HepG2 (cell line): ENCODE data around the gene TP73. TPM values are rescaled to one million over a fixed set of nuclear protein-coding genes. Genes with fewer than 3 reads are reported as not detected.
A peak's percentile ranks its signal among the peaks of the same experiment; 100 is the strongest.

Source experiments
- ADNP ChIP-seq: sonication (generic); formaldehyde crosslinking; IDR thresholded peaks from 2 replicates; pipeline ENCODE4 v1.4.0; 2020; ENCODE audit warnings: missing genetic modification reagents
- AHR ChIP-seq: IDR thresholded peaks from 2 replicates; pipeline ENCODE4 v1.6.1; 2018; ENCODE audit warnings: missing genetic modification reagents, missing compliant biosample characterization
- ATF6 ChIP-seq: sonication (generic); formaldehyde crosslinking; conservative IDR thresholded peaks from 2 replicates; pipeline ENCODE4 v1.4.0; 2020; ENCODE audit warnings: missing genetic modification reagents
- HIVEP1 ChIP-seq: sonication (generic); formaldehyde crosslinking; IDR thresholded peaks from 2 replicates; pipeline ENCODE4 v1.4.0; 2020; ENCODE audit warnings: mild to moderate bottlenecking, missing genetic modification reagents
- MEF2D ChIP-seq: sonication (generic); formaldehyde crosslinking; IDR thresholded peaks from 2 replicates; pipeline ENCODE4 v1.5.1; 2020; ENCODE audit warnings: mild to moderate bottlenecking, missing genetic modification reagents
- REL ChIP-seq: sonication (generic); formaldehyde crosslinking; conservative IDR thresholded peaks from 2 replicates; pipeline ENCODE4 v1.8.0; 2022; ENCODE audit warnings: mild to moderate bottlenecking, missing genetic modification reagents, moderate library complexity
- SP140L ChIP-seq: sonication (generic); formaldehyde crosslinking; IDR thresholded peaks from 2 replicates; pipeline ENCODE4 v1.4.0; 2020; ENCODE audit warnings: missing genetic modification reagents, borderline replicate concordance
- TOPORS ChIP-seq: sonication (generic); formaldehyde crosslinking; IDR thresholded peaks from 2 replicates; pipeline ENCODE4 v1.8.0; 2023; ENCODE audit warnings: mild to moderate bottlenecking, missing genetic modification reagents
- TRAFD1 ChIP-seq: sonication (generic); formaldehyde crosslinking; IDR thresholded peaks from 2 replicates; pipeline ENCODE4 v1.5.1; 2020; ENCODE audit warnings: missing genetic modification reagents, mild to moderate bottlenecking, borderline replicate concordance
- USF2 ChIP-seq, 2 experiments: sonication (generic) in 1 of 2; formaldehyde crosslinking in 1 of 2; IDR thresholded peaks; 2 replicates each; pipeline versions ENCODE4 v1.5.1 to v1.6.1; 2011 to 2020; ENCODE audit warnings: borderline replicate concordance in 1 of 2, low read depth in 1 of 2, low read length in 1 of 2, mild to moderate bottlenecking in 1 of 2, missing genetic modification reagents in 1 of 2, moderate library complexity in 1 of 2
- ZKSCAN5 ChIP-seq: sonication (generic); formaldehyde crosslinking; IDR thresholded peaks from 2 replicates; pipeline ENCODE4 v1.5.1; 2020; ENCODE audit warnings: mild to moderate bottlenecking, missing genetic modification reagents
- ZNF18 ChIP-seq: sonication (generic); formaldehyde crosslinking; IDR thresholded peaks from 2 replicates; pipeline ENCODE4 v1.8.0; 2022; ENCODE audit warnings: mild to moderate bottlenecking, missing genetic modification reagents; ENCODE audit not compliant: insufficient replicate concordance
- ZNF230 ChIP-seq: sonication (generic); formaldehyde crosslinking; IDR thresholded peaks from 2 replicates; pipeline ENCODE4 v1.4.0; 2020; ENCODE audit warnings: mild to moderate bottlenecking, missing genetic modification reagents
- ZNF253 ChIP-seq: sonication (generic); formaldehyde crosslinking; IDR thresholded peaks from 2 replicates; pipeline ENCODE4 v1.8.0; 2022; ENCODE audit warnings: mild to moderate bottlenecking, missing genetic modification reagents, borderline replicate concordance
- ZNF576 ChIP-seq: sonication (generic); formaldehyde crosslinking; IDR thresholded peaks from 2 replicates; pipeline ENCODE4 v1.4.0; 2020; ENCODE audit warnings: mild to moderate bottlenecking, missing genetic modification reagents
- ZNF639 ChIP-seq: conservative IDR thresholded peaks from 2 replicates; pipeline ENCODE4 v1.6.1; 2018; ENCODE audit warnings: missing genetic modification reagents
- ZNF781 ChIP-seq: sonication (generic); formaldehyde crosslinking; IDR thresholded peaks from 2 replicates; pipeline ENCODE4 v1.5.1; 2020; ENCODE audit warnings: borderline replicate concordance, mild to moderate bottlenecking, missing genetic modification reagents; ENCODE audit errors: not compliant biosample characterization
- ZNF782 ChIP-seq: sonication (generic); formaldehyde crosslinking; IDR thresholded peaks from 2 replicates; pipeline ENCODE4 v1.4.0; 2020; ENCODE audit warnings: missing genetic modification reagents, mild to moderate bottlenecking, borderline replicate concordance
- ZNF816 ChIP-seq: sonication (generic); formaldehyde crosslinking; IDR thresholded peaks from 2 replicates; pipeline ENCODE4 v1.8.0; 2022; ENCODE audit warnings: missing genetic modification reagents, mild to moderate bottlenecking, borderline replicate concordance
- polyA plus RNA-seq, 8 experiments: library from polyadenylated mRNA; depleted of rRNA in 3 of 8; stranded (reverse) in 7 of 8; unstranded in 1 of 8; fragments of >200 nt; fragmentation: Illumina TruSeq in 4 of 8; extraction: Trizol in 4 of 8; gene quantifications; 2 replicates each; pipeline versions ENCODE4 v1.2.1 to v1.2.3, GENCODE V29; 2011 to 2016; ENCODE audit warnings: low read depth in 4 of 8, missing spikeins in 1 of 8, mixed read lengths in 1 of 8; ENCODE audit not compliant: insufficient read depth in 1 of 8
- total RNA-seq, 5 experiments: library from RNA; depleted of rRNA; stranded (reverse); fragments of >200 nt; fragmentation: Illumina TruSeq; extraction: Trizol; gene quantifications; 2 replicates each; pipeline ENCODE4 v1.2.3, GENCODE V29; 2016; ENCODE audit warnings: low read depth in 1 of 5

The TP73 gene
- total and polyA plus RNA-seq, 2 of the 13 experiments (the other 11 are each of a cell fraction or from before 2014, with no cell fraction given), result 0.49 to 1.1 TPM

- TF ChIP-seq ATF6 (no peak), REL (CRISPR knock-in tag) (no peak), ZNF253 (CRISPR knock-in tag) (0 out of 2 replicates have a peak, but pooled peaks have one; percentile 30), ZNF781 (CRISPR knock-in tag) (peak; percentile 67), SP140L (no peak), ZNF576 (CRISPR knock-in tag) (peak; percentile 60; the same call in 1 of the 2 replicates), ZNF816 (CRISPR knock-in tag) (no peak), ZNF782 (CRISPR knock-in tag) (0 out of 2 replicates have a peak, but pooled peaks have one; percentile 28), ADNP (CRISPR knock-in tag) (no peak), HIVEP1 (no peak; the same call in 1 of the 2 replicates), ZNF18 (no peak), MEF2D (CRISPR knock-in tag) (peak; percentile 48; the same call in 1 of the 2 replicates), TRAFD1 (CRISPR knock-in tag) (no peak), ZNF639 (CRISPR knock-in tag) (no peak), USF2 (IDR thresholded peaks at IDR 0.05; ENCODE audit: low read depth, low read length) (no peak), USF2 (CRISPR knock-in tag; IDR thresholded peaks at IDR 0.05; ENCODE audit: borderline replicate concordance) (no peak), ZNF230 (CRISPR knock-in tag) (no peak), AHR (CRISPR knock-in tag) (no peak), TOPORS (CRISPR knock-in tag) (no peak), ZKSCAN5 (CRISPR knock-in tag) (no peak)
These were observed 16.4 kb downstream of the TP73 start (continued) for GRCh38 chr1:3668585-3669300.
